MM.1S (cell line): ENCODE measurements around the gene RASSF7.

ENCODE experiments used
- DNase-seq: peaks from one replicate; pipeline ENCODE4 v3.0.0-alpha.2; 2015
- H2AFZ ChIP-seq: fragments of 300-600 bp; sonication (generic); 2 replicates; pipeline ENCODE4 v1.6.0; 2016; ENCODE audit warnings: antibody characterized with exemption, low read length
- H3F3A ChIP-seq: fragments of 300-600 bp; sonication (generic); 2 replicates; pipeline ENCODE4 v1.6.1; 2016; ENCODE audit warnings: mild to moderate bottlenecking, antibody characterized with exemption, low read length, moderate library complexity, mixed read lengths; ENCODE audit not compliant: insufficient read depth
- H3K27ac ChIP-seq: fragments of 300-600 bp; sonication (generic); 2 replicates; pipeline ENCODE4 v1.5.1; 2016; ENCODE audit warnings: mild to moderate bottlenecking, low read length
- H3K27me3 ChIP-seq: fragments of 300-600 bp; sonication (generic); replicated peaks from 2 replicates; pipeline ENCODE4 v1.6.0; 2016; ENCODE audit warnings: low read length; ENCODE audit not compliant: insufficient read depth
- H3K36me3 ChIP-seq: fragments of 300-600 bp; sonication (generic); replicated peaks from 2 replicates; pipeline ENCODE4 v1.6.1; 2016; ENCODE audit warnings: mild to moderate bottlenecking, low read length, mixed read lengths; ENCODE audit not compliant: insufficient read depth
- H3K4me1 ChIP-seq: fragments of 300-600 bp; sonication (generic); 2 replicates; pipeline ENCODE4 v1.6.1; 2016; ENCODE audit warnings: low read length, mixed read lengths
- H3K4me2 ChIP-seq: fragments of 300-600 bp; sonication (generic); 2 replicates; pipeline ENCODE4 v1.6.0; 2016; ENCODE audit warnings: low read depth, low read length
- H3K4me3 ChIP-seq: fragments of 300-600 bp; sonication (generic); 2 replicates; pipeline ENCODE4 v1.5.1; 2016; ENCODE audit warnings: low read length, mixed read lengths
- H3K79me2 ChIP-seq: fragments of 300-600 bp; sonication (generic); 2 replicates; pipeline ENCODE4 v1.6.1; 2016; ENCODE audit warnings: mixed run types, low read length, mixed read lengths
- H3K9ac ChIP-seq: fragments of 300-600 bp; sonication (generic); 2 replicates; pipeline ENCODE4 v1.6.1; 2016; ENCODE audit warnings: low read length, mixed read lengths
- H3K9me2 ChIP-seq: fragments of 300-600 bp; sonication (generic); replicated peaks from 2 replicates; pipeline ENCODE4 v1.6.1; 2016; ENCODE audit warnings: mild to moderate bottlenecking, low read length, mixed read lengths; ENCODE audit not compliant: insufficient read depth
- H3K9me3 ChIP-seq: fragments of 300-600 bp; sonication (generic); replicated peaks from 2 replicates; pipeline ENCODE4 v1.6.1; 2016; ENCODE audit warnings: mild to moderate bottlenecking, low read length, mixed read lengths; ENCODE audit not compliant: insufficient read depth
- H4K20me1 ChIP-seq: fragments of 300-600 bp; sonication (generic); 2 replicates; pipeline ENCODE4 v1.6.1; 2016; ENCODE audit warnings: mild to moderate bottlenecking, low read length, moderate library complexity, mixed read lengths; ENCODE audit not compliant: insufficient read depth
- EZH2 ChIP-seq: fragments of 300-600 bp; sonication (generic); optimal IDR thresholded peaks from 2 replicates; pipeline ENCODE3; 2017; ENCODE audit warnings: low read depth, mild to moderate bottlenecking, antibody characterized with exemption, low read length, mixed read lengths
- EZH2phosphoT487 ChIP-seq: fragments of 300-600 bp; sonication (generic); IDR thresholded peaks from 2 replicates; pipeline ENCODE4 v1.6.1; 2018; ENCODE audit warnings: antibody characterized with exemption, low read length
- TF ChIP-seq, protein P1 (sequence below): fragments of 300-600 bp; sonication (generic); IDR thresholded peaks from 2 replicates; pipeline ENCODE4 v1.5.1; 2016; ENCODE audit warnings: antibody characterized with exemption, low read length, mixed read lengths

The RASSF7 gene

DNA sequence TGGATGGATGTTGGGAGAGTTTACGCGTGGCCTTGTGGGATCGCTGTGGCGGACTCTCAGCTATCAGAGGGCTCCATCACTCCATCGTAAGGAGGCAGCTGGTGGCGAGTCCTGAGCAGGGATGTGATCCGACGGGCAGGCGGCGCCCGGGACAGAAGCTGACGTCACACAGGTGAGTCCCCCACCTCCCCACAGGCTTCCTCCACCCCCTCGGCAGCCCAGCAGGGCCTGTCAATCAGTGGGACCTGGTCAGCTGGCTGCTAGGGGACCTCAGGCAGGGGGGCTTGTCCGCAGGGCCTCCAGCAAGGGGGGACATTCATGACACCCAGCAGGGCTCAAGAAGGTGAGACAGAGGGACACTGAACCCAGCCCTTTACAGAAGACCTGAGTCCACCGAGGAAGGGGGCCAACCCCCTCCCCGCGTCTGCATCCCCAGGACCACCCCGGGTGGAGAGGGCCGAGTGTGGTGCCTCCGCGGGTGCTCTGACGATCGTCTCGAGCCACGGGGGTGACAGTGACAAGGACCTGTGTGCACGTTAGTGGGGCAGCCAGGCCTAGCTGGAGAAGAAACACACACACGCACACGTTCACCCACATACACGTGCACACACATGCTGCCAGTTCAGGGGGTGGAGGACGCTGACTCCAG is 32.5 kb upstream of the RASSF7 start:
- no peaks in the 10 kb centered on the region for H4K20me1 ChIP-seq
- DNase-seq, result no peak
- no peak overlapping the region for H3K4me2 ChIP-seq
- H3K4me1 ChIP-seq, result no peaks in the 10 kb centered on the region
- peaks cover under 1% of the 10 kb centered on the region; the same call in 1 of the 2 replicates for H3K79me2 ChIP-seq
- no peak overlapping the region for H3K9ac ChIP-seq
- H3K9me3 ChIP-seq, result no peaks in the 10 kb centered on the region
- H3K27ac ChIP-seq, result no peak overlapping the region
- no peak overlapping the region for H3K4me3 ChIP-seq
- no peaks in the 10 kb centered on the region for H3K9me2 ChIP-seq
- peaks cover 5% of the 10 kb centered on the region; the same call in 1 of the 2 replicates for H3K27me3 ChIP-seq
- TF ChIP-seq EZH2phosphoT487 (no peak), EZH2 (no peak)
- TF ChIP-seq, protein P1, sequence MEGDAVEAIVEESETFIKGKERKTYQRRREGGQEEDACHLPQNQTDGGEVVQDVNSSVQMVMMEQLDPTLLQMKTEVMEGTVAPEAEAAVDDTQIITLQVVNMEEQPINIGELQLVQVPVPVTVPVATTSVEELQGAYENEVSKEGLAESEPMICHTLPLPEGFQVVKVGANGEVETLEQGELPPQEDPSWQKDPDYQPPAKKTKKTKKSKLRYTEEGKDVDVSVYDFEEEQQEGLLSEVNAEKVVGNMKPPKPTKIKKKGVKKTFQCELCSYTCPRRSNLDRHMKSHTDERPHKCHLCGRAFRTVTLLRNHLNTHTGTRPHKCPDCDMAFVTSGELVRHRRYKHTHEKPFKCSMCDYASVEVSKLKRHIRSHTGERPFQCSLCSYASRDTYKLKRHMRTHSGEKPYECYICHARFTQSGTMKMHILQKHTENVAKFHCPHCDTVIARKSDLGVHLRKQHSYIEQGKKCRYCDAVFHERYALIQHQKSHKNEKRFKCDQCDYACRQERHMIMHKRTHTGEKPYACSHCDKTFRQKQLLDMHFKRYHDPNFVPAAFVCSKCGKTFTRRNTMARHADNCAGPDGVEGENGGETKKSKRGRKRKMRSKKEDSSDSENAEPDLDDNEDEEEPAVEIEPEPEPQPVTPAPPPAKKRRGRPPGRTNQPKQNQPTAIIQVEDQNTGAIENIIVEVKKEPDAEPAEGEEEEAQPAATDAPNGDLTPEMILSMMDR, result no peak
- H3F3A ChIP-seq, result no peaks in the 10 kb centered on the region
- H2AFZ ChIP-seq, result no peak overlapping the region
- H3K36me3 ChIP-seq, result no peaks in the 10 kb centered on the region

GRCh38 chr11:528815-529727 is 31.7 kb upstream of the RASSF7 start:
- Histone ChIP-seq H4K20me1 (no peaks in the 10 kb centered on the region), H3K27me3 (peaks cover 2% of the 10 kb centered on the region; the same call in 1 of the 2 replicates), H3K4me3 (no peak overlapping the region), H2AFZ (no peak overlapping the region), H3K36me3 (no peaks in the 10 kb centered on the region), H3K9me3 (no peaks in the 10 kb centered on the region), H3K9me2 (no peaks in the 10 kb centered on the region), H3K27ac (no peak overlapping the region), H3K9ac (no peak overlapping the region), H3K4me2 (no peak overlapping the region), H3K4me1 (no peaks in the 10 kb centered on the region), H3F3A (no peaks in the 10 kb centered on the region), H3K79me2 (peaks cover 8% of the 10 kb centered on the region)
- DNase-seq, result no peak
- no peak for TF ChIP-seq EZH2
- TF ChIP-seq, protein P1, result no peak
- no peak for TF ChIP-seq EZH2phosphoT487

DNA sequence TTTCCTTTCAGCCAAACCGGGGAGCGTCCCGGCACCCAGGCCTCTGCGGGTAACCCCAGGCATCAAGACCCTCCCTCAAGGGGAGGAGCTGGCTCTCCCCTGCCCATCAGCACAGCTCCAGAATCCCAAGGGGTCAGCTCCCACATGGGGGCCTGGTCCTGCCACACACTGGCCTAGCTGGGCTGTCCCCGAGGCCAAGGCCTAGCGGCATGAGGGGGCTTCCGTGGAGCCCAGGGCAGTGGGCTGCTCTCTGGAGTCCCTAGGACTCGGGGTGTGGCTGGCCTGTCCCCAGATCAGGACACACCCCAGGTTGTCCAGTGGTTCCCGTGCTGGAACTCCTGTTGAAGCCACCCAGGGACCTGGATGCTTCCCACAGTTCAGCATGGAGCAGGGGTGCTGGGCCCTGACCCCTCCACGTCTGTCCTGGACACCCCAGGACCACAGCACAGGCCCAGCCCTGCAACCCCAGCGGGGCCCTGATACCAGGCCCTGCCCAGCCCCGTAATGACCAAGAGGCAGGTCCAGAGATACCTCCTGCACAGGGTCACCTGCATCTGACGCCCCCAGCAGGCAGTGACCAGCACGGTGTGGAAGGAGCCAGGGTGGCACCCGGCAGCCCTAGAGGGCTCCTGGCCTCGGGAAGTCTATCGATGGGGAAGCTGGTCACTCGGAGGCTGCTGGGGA is 30.9 kb upstream of the RASSF7 start:
- Histone ChIP-seq H3K27ac (no peak overlapping the region), H3K9me3 (no peaks in the 10 kb centered on the region), H3K9me2 (no peaks in the 10 kb centered on the region), H3K4me3 (no peak overlapping the region), H3K79me2 (peaks cover 16% of the 10 kb centered on the region), H3K27me3 (no peaks in the 10 kb centered on the region), H3K36me3 (no peaks in the 10 kb centered on the region), H3F3A (peaks cover 3% of the 10 kb centered on the region; the same call in 1 of the 2 replicates), H2AFZ (no peak overlapping the region), H3K9ac (no peak overlapping the region), H3K4me1 (peaks cover 3% of the 10 kb centered on the region; the same call in 1 of the 2 replicates), H4K20me1 (no peaks in the 10 kb centered on the region), H3K4me2 (no peak overlapping the region)
- no peak for TF ChIP-seq EZH2phosphoT487
- TF ChIP-seq, protein P1, result no peak
- TF ChIP-seq EZH2, result no peak
- DNase-seq, result no peak
